HFF-Myc (cell line): ENCODE measurements around the gene PXDC1.
"Not testable (repeated sequence)": the region's sequence is repeated elsewhere in the genome, so short reads cannot be mapped to it uniquely, and the experiment has no call there.

Experiments
- DNase-seq: peaks from one replicate; pipeline ENCODE4 v3.0.0-alpha.2; 2011; ENCODE audit warnings: low read depth; ENCODE audit errors: extremely low read depth
- H3K4me3 ChIP-seq: replicated peaks from 2 replicates; pipeline ENCODE4 v1.5.1; 2011; ENCODE audit warnings: low read depth, mild to moderate bottlenecking, control low read depth, low read length
- CTCF ChIP-seq: IDR thresholded peaks from 2 replicates; pipeline ENCODE4 v1.5.1; 2012; ENCODE audit warnings: mild to moderate bottlenecking, low read depth, low read length, control low read depth; ENCODE audit errors: missing control alignments

The PXDC1 gene

GRCh38 chr6:3761989-3762270, 10.4 kb upstream of the PXDC1 start:
- DNase-seq, result no peak
- TF ChIP-seq CTCF, result no peak
- no peak overlapping the region for H3K4me3 ChIP-seq

- no peak for DNase-seq
- no peak overlapping the region for H3K4me3 ChIP-seq
Observed at GRCh38 chr6:3759646-3760232, 8.2 kb upstream of the PXDC1 start.

GRCh38 chr6:3758842-3759144, 7.3 kb upstream of the PXDC1 start:
- DNase-seq, result no peak
- H3K4me3 ChIP-seq, result no peak overlapping the region
- no peak for TF ChIP-seq CTCF

More at GRCh38 chr6:3759646-3760232, 8.2 kb upstream of the PXDC1 start:
- TF ChIP-seq CTCF, result no peak

- H3K4me3 ChIP-seq, result not testable (repeated sequence)
Observed at GRCh38 chr6:3757998-3758841, 6.7 kb upstream of the PXDC1 start.

GRCh38 chr6:3757241-3757641, 5.7 kb upstream of the PXDC1 start:
- DNase-seq, result no peak
- no peak overlapping the region for H3K4me3 ChIP-seq
- TF ChIP-seq CTCF, result no peak

More at GRCh38 chr6:3757998-3758841, 6.7 kb upstream of the PXDC1 start:
- not testable (repeated sequence) for DNase-seq

- DNase-seq, result no peak
- TF ChIP-seq CTCF, result no peak
- H3K4me3 ChIP-seq, result no peak overlapping the region
Observed at GRCh38 chr6:3756546-3756945, 5.0 kb upstream of the PXDC1 start.

GRCh38 chr6:3755637-3756545, 4.4 kb upstream of the PXDC1 start:
- no peak overlapping the region for H3K4me3 ChIP-seq
- no peak for TF ChIP-seq CTCF
- DNase-seq, result no peak
